Measurements from ENCODE around the gene FAM20C.

FAM20C gene

GRCh38 chr7:298375-298702 lies 106.0 kb downstream of the FAM20C start:
- DNase-seq (ENCODE audit: extremely low read depth, low read depth): no peak
- H3K4me3 ChIP-seq (replicated peaks; ENCODE audit: low read depth, low read length): no peak overlapping the region
- TF ChIP-seq CTCF (IDR thresholded peaks at IDR 0.05; ENCODE audit: low read depth, low read length, missing control alignments): no peak

DNA sequence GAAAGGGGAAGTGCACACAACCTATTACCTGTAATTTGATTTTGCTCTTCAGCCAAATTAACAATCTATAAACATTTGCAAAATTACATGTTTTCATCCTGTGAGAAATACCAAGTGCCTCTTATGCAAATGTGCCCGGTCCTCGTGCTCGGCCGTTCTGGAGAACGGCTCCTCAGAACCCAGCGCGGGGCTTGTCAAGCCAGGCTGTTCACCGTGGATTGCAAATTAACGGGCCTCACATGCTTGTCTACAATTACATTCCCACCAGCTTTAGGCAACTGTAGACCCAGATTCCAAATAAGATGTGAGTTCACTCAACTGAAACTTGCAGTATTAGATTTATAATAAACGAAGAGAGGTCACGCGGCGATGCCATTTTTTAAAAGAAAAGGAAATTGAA lies 106.4 kb downstream of the FAM20C start:
- H3K4me3 ChIP-seq (replicated peaks; ENCODE audit: low read depth, low read length): no peak overlapping the region
- DNase-seq (ENCODE audit: extremely low read depth, low read depth): no peak
- no peak for TF ChIP-seq CTCF (IDR thresholded peaks at IDR 0.05; ENCODE audit: low read depth, low read length, missing control alignments)

- no peak for TF ChIP-seq CTCF (IDR thresholded peaks at IDR 0.05; ENCODE audit: low read depth, low read length, missing control alignments)
- DNase-seq (ENCODE audit: extremely low read depth, low read depth): no peak
- no peak overlapping the region for H3K4me3 ChIP-seq (replicated peaks; ENCODE audit: low read depth, low read length)
Measured at GRCh38 chr7:299169-299568, 106.8 kb downstream of the FAM20C start.

GRCh38 chr7:299628-300027 lies 107.3 kb downstream of the FAM20C start:
- no peak for TF ChIP-seq CTCF (IDR thresholded peaks at IDR 0.05; ENCODE audit: low read depth, low read length, missing control alignments)
- no peak overlapping the region for H3K4me3 ChIP-seq (replicated peaks; ENCODE audit: low read depth, low read length)
- DNase-seq (ENCODE audit: extremely low read depth, low read depth): no peak

- no peak for TF ChIP-seq CTCF (IDR thresholded peaks at IDR 0.05; ENCODE audit: low read depth, low read length, missing control alignments)
- DNase-seq (ENCODE audit: extremely low read depth, low read depth): no peak
- no peak overlapping the region for H3K4me3 ChIP-seq (replicated peaks; ENCODE audit: low read depth, low read length)
Measured at GRCh38 chr7:300048-300447, 107.7 kb downstream of the FAM20C start.

DNA sequence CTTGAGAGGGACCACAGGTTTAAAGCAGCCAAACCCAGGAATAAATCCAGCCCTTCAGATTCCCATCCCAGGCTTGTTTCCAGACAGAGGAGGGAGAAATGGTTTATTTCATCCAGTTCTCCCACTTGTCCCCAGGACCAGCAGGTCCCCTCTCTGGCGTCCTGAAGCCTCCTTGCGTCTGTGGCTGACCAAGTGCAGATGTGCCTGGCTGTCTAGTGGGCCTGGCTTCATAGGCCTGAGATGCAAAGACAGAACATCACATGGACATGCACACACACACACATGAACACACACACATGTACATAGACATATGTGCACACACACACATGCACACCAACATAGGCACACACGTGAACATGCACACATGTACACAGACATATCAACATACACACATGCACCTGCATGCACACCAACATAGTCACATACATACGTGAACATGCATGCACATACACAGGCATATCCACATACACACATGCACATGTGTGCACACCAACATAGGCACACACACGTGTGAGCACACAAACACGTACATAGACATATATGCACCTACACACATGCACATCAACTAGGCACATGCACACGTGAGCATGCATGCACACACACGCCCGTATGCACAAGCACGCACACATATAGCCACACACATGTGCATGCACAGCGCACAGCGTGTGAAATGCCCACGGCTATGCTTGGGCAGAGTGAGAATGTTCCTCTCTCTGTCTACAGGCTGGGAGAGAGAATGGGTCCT lies 108.3 kb downstream of the FAM20C start:
- TF ChIP-seq CTCF (IDR thresholded peaks at IDR 0.05; ENCODE audit: low read depth, low read length, missing control alignments): no peak

More for the DNA sequence above, 108.3 kb downstream of the FAM20C start:
- DNase-seq (ENCODE audit: extremely low read depth, low read depth): no peak
- no peak overlapping the region for H3K4me3 ChIP-seq (replicated peaks; ENCODE audit: low read depth, low read length)

Data from HFF-Myc (cell line).